Stimulated activated CD4-positive, alpha-beta T cell treated with anti-CD3 and anti-CD28 coated beads, Interleukin-4, amount 100 ng/mL, for 24 hours (primary cell): ENCODE measurements around the gene ARHGAP11B.
"Not testable (repeated sequence)": the region's sequence is repeated elsewhere in the genome, so short reads cannot be mapped to it uniquely, and the experiment has no call there.

Experiments used
- DNase-seq: peaks from one replicate; pipeline ENCODE4 v3.0.0-alpha.2; 2020

Gene ARHGAP11B

GRCh38 chr15:30625436-30626193 is at the start of gene ARHGAP11B:
Gene ARHGAP11B, plus strand, starts transcription at chr15:30626128.
- DNase-seq = peak; percentile 96

- not testable (repeated sequence) for DNase-seq
Observed at GRCh38 chr15:30579394-30579970, 46.4 kb upstream of the ARHGAP11B start.

- not testable (repeated sequence) for DNase-seq
Observed at GRCh38 chr15:30580716-30581115, 45.2 kb upstream of the ARHGAP11B start.

GRCh38 chr15:30598953-30599352 is 27.0 kb upstream of the ARHGAP11B start:
- DNase-seq = not testable (repeated sequence)

DNA sequence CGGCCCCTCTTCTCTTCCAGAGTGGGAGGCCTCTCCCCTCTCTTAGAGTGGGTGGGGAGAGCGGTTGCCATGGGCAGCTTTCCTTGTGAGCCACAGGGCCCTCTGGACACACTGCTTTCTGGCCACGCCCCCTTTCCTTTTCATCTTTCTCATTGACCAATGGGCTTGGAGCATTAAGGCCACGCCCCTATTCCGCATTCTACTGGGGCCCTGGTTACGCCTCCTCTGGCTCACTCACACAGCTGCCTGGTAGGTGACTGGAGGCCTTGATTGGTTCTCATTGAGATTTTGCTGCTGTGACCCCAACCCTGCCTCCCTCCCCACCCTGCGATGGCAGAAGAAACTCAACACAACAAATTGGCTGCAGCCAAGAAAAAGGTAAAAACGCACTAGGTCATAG is 22.1 kb upstream of the ARHGAP11B start, which contains the start of gene GOLGA8H:
Gene GOLGA8H (plus strand): TSS at position 233 of the 400 bp plus-strand sequence. CDS start 98 bp downstream, at position 331.
- DNase-seq = not testable (repeated sequence)

DNA sequence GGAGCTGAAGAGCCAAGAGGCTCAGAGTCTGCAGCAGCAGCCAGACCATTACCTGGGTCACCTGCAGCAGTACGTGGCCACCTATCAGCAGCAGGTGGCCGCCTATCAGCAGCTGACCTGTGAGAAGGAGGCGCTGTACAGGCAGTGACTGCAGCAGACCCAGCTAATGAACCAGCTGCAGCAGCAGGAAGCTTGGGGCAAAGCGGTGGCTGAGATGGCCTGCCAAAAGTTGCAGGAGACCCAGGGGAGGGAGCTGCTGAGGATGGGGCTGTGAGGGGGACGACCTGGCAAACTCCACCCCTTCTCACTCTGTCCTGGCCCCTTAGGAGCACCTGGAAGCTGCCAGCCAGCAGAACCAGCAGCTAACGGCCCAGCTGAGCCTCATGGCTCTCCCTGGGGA is 13.7 kb upstream of the ARHGAP11B start:
- not testable (repeated sequence) for DNase-seq

DNA sequence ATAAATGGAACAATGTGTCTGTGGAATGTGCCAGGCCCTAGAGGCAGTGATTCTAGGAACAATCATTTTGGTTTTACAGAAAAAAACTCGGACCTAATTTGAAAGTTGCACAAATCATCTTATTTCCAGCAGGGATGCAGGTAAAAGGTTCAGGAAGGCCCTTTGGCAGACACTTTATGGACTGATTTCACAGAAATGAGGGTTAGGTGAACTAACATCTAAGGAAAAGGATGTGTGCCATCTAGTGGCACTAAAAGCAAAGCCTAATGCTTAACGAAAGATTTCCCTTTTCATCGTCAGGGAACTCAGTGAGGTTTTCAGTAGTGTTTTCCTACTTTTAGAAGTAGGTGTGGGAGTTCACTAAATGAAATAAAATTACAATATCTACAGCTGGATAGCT is 4.6 kb upstream of the ARHGAP11B start:
- DNase-seq = not testable (repeated sequence)

DNA sequence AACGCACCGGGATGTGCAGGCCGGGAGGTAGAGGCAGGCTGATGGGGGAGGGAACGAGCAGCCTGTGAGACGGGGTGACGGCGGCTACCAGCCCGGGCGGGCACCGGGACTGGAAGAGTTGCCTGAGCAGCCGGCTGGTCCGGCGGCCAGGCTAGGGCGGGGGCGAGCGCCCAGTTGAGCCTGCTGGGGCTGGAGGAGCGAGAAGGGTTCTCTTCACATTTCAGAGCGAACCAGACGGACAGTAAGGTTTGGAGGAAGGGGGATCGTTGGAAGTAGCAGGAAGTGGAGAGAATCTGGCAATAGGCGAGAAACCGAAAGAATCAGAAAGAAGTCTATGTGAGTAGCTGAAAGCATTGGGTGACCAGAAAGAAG is 252 bp downstream of the ARHGAP11B start:
- DNase-seq = peak; percentile 5

DNA sequence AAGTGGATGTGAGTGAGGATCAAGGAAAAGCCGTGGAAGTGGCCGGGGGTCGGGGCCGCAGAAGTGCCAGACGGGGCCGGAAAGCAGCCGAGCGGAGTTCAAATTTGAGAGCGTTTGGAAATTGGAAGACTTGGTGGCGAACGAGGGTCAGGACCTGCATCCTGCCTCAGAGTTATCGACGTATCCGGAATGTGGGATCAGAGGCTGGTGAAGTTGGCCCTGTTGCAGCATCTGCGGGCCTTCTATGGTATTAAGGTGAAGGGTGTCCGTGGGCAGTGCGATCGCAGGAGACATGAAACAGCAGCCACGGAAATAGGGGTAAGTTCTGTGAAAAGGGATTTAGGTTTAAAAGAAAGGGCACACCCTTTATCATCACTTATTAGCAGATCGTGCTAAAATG is 704 bp downstream of the ARHGAP11B start:
- DNase-seq = not testable (repeated sequence)

GRCh38 chr15:30650012-30650929 is 24.3 kb downstream of the ARHGAP11B start:
- no peak for DNase-seq

DNA sequence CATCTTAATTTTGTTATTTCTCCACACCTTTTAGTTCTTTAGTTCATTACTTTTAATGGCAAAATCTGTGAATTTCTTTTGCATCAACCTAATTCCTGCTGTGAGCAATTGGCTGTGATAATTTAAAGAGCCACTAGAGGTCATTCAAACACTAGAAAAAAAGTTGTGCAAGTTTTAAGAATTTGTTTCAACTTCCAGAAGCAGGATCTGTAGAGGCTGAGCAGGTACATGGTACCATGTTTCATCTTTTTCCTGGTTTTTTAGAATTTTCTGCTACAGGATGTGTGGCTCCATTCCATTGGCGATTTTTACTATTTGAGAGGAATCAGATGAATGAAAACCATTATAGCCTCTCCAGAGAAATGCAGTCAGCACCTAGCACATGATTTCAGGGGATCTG is 35.2 kb downstream of the ARHGAP11B start:
- DNase-seq = not testable (repeated sequence)

DNA sequence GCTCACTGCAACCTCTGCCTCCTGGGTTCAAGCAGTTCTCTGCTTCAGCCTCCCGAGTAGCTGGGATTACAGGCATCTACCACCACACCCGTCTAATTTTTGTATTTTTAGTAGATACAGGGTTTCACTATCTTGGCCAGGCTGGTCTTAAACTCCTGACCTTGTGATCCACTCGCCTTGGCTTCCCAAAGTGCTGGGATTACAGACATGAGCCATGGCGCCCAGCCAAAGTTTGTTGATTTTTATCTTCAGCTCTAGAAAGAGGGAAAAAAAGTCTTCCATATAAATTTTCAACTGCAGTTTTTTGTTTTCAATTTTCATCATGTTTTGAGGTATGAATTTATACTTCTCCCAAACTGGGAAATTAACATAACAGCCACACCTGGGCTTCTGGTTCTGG is 43.7 kb downstream of the ARHGAP11B start:
- DNase-seq = not testable (repeated sequence)

GRCh38 chr15:30670056-30670455 is 44.1 kb downstream of the ARHGAP11B start:
- no peak for DNase-seq

- DNase-seq = no peak
Observed at GRCh38 chr15:30671309-30671708, 45.4 kb downstream of the ARHGAP11B start.

GRCh38 chr15:30675126-30675525 is 49.2 kb downstream of the ARHGAP11B start:
- no peak for DNase-seq

- not testable (repeated sequence) for DNase-seq
Observed at GRCh38 chr15:30675891-30676290, 50.0 kb downstream of the ARHGAP11B start.

DNA sequence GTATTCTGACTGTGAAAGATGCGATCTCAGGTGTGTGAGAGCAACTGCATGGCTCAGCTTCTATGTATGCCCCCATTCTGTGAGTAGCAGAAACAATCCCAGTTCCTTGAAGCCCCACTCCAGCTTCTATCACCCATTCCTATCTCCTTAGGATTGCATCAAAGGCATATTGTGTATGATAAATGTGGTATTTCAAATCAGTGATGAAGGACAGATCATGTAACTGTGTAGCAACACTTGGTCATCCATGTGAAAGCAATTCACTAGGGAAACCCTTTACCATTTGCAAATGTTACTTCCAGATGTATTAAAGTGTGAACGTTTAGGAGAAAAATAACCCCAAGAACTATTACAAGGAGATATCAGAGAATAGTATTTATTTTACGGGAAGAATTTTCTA is 55.1 kb downstream of the ARHGAP11B start:
- DNase-seq = not testable (repeated sequence)

DNA sequence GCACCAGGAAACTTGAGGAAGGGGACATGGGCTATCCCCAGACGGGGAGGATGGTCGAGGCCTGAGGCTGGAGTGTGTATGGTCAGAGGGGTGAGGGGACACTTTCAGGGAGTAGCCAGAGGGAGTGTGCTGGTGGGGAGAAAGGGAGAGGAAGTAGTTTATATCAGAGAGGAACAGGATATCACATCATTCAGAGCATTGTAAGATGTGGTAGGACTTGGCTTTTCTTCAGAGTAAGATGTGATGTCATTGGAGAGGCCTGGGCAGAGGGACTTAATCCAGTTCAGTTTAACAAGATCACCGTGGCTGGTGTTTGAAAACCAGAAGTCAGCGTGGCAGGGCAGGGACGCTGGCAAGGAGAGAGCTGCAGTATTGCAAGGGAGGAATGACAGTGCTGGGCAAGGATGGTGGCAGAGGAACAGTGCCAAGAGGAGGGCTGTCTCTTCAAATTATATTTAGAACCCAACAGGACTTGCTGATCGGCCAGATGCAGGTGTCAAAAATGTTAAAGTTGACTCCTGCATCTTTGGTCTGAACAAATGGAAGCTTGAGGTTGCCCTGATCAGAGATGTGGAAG is 59.9 kb downstream of the ARHGAP11B start:
- DNase-seq = not testable (repeated sequence)

DNA sequence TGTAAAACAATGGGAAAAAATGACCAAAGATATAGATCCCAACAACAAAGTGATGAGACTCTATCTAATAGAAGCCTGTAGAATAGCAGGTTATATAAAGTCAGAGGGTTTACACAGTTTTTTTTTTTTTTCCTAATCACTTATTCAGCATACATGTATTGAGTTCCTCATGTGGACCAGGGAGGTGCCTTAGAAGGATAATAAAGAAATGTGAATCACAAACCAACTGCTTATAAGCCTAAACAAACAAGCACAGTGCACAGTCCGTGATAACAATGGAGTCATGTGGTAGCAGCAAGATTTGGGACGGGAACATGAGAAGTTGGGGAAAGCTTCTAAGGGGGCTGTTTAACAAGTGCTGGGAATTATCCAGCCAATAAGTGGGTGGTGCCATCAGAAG is 60.7 kb downstream of the ARHGAP11B start:
- DNase-seq = not testable (repeated sequence)
